IMR-90 (cell line): ENCODE results near the gene COL4A2.
A peak's percentile ranks its signal among the peaks of the same experiment; 100 is the strongest.

Source experiments
- BHLHE40 ChIP-seq: fragments of 150-350 bp; IDR thresholded peaks from 2 replicates; pipeline ENCODE4 v1.6.1; 2016; ENCODE audit warnings: mild to moderate bottlenecking, low read depth, low read length
- CHD1 ChIP-seq: IDR thresholded peaks from 2 replicates; pipeline ENCODE4 v1.6.1; 2012; ENCODE audit warnings: low read depth, low read length, improper control_type of control experiment
- CTCF ChIP-seq: conservative IDR thresholded peaks from 2 replicates; pipeline ENCODE4 v1.5.1; 2012; ENCODE audit warnings: mild to moderate bottlenecking, low read depth, low read length, improper control_type of control experiment
- ELK1 ChIP-seq: fragments of 150-350 bp; IDR thresholded peaks from 2 replicates; pipeline ENCODE4 v1.6.1; 2016; ENCODE audit warnings: low read depth, mild to moderate bottlenecking, low read length, moderate library complexity, borderline replicate concordance
- MAFK ChIP-seq: IDR thresholded peaks from 2 replicates; pipeline ENCODE4 v1.6.1; 2012; ENCODE audit warnings: low read depth, low read length, improper control_type of control experiment
- MXI1 ChIP-seq: IDR thresholded peaks from 2 replicates; pipeline ENCODE4 v1.6.1; 2012; ENCODE audit warnings: low read depth, mild to moderate bottlenecking, low read length, moderate library complexity, borderline replicate concordance
- NFE2L2 ChIP-seq: fragments of 150-350 bp; IDR thresholded peaks from 2 replicates; pipeline ENCODE4 v1.6.1; 2016; ENCODE audit warnings: low read depth, mild to moderate bottlenecking, low read length
- POLR2A ChIP-seq: IDR thresholded peaks from 2 replicates; pipeline ENCODE4 v1.6.1; 2012; ENCODE audit warnings: mild to moderate bottlenecking, low read depth, low read length
- RAD21 ChIP-seq: IDR thresholded peaks from 2 replicates; pipeline ENCODE4 v1.6.1; 2012; ENCODE audit warnings: low read length, improper control_type of control experiment
- RFX5 ChIP-seq: IDR thresholded peaks from 2 replicates; pipeline ENCODE4 v1.8.0; 2012; ENCODE audit warnings: low read depth, mild to moderate bottlenecking, low read length, moderate library complexity
- SMC3 ChIP-seq: fragments of 150-350 bp; IDR thresholded peaks from 2 replicates; pipeline ENCODE4 v1.6.1; 2016; ENCODE audit warnings: low read depth, mild to moderate bottlenecking, antibody characterized with exemption, low read length, moderate library complexity
- TF ChIP-seq, protein P1 (sequence below): fragments of 150-350 bp; IDR thresholded peaks from 2 replicates; pipeline ENCODE4 v1.6.1; 2017; ENCODE audit warnings: mild to moderate bottlenecking, antibody characterized with exemption, low read length, low read depth

- TF ChIP-seq RAD21 = no peak
- TF ChIP-seq CTCF = no peak
- TF ChIP-seq POLR2A = 0 out of 2 replicates have a peak, but pooled peaks have one; percentile 25
- TF ChIP-seq ELK1 = no peak
- TF ChIP-seq CHD1 = 0 out of 2 replicates have a peak, but pooled peaks have one; percentile 57
- TF ChIP-seq SMC3 = no peak
- TF ChIP-seq RFX5 = no peak
- TF ChIP-seq NFE2L2 = no peak
- TF ChIP-seq MAFK = peak; percentile 77
- no peak for TF ChIP-seq BHLHE40
- TF ChIP-seq, protein P1, sequence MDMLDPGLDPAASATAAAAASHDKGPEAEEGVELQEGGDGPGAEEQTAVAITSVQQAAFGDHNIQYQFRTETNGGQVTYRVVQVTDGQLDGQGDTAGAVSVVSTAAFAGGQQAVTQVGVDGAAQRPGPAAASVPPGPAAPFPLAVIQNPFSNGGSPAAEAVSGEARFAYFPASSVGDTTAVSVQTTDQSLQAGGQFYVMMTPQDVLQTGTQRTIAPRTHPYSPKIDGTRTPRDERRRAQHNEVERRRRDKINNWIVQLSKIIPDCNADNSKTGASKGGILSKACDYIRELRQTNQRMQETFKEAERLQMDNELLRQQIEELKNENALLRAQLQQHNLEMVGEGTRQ = no peak
- TF ChIP-seq MXI1 = no peak
Measured at GRCh38 chr13:110305544-110305943, 1.5 kb upstream of the COL4A2 start.
